ENCODE measurements around the gene NAA25. TPM values are rescaled to one million over a fixed set of nuclear protein-coding genes. Genes with fewer than 3 reads are reported as not detected.
"Not testable (repeated sequence)": the region's sequence is repeated elsewhere in the genome, so short reads cannot be mapped to it uniquely, and the experiment has no call there.

Gene NAA25
- total and polyA plus RNA-seq, 4 donors: 19.6 to 40.5 (median 21.0) TPM

GRCh38 chr12:112066566-112066965, 42.0 kb downstream of the NAA25 start:
- no peak overlapping the region for H3K27ac ChIP-seq (ENCODE audit: low read depth, low read length)
- no peaks in the 10 kb centered on the region for H3K9me3 ChIP-seq (ENCODE audit: control insufficient read depth, insufficient read depth, low read length)
- no peaks in the 10 kb centered on the region for H3K4me1 ChIP-seq (ENCODE audit: control insufficient read depth, insufficient read depth, low read length)
- DNase-seq (ENCODE audit: low read depth in 4 of 6, low spot score in 6 of 6): no peak
- no peak overlapping the region for H3K4me3 ChIP-seq (ENCODE audit: low read depth, low read length)
- H3K36me3 ChIP-seq (ENCODE audit: control insufficient read depth, insufficient read depth, low read length): peaks cover 67% of the 10 kb centered on the region
- WGBS (ENCODE audit: insufficient coverage): 80% methylated on average over 1 of the region's 2 CpGs
- no peaks in the 10 kb centered on the region for H3K27me3 ChIP-seq (ENCODE audit: control insufficient read depth, insufficient read depth, low read length)

GRCh38 chr12:112063273-112063672, 45.3 kb downstream of the NAA25 start:
- H3K27ac ChIP-seq (ENCODE audit: low read depth, low read length): no peak overlapping the region
- H3K36me3 ChIP-seq (ENCODE audit: control insufficient read depth, insufficient read depth, low read length): peaks cover 54% of the 10 kb centered on the region
- WGBS (ENCODE audit: insufficient coverage): no CpG with 5 or more reads among the region's 2 CpGs
- no peaks in the 10 kb centered on the region for H3K9me3 ChIP-seq (ENCODE audit: control insufficient read depth, insufficient read depth, low read length)
- no peak for DNase-seq (ENCODE audit: low read depth in 4 of 6, low spot score in 6 of 6)
- no peaks in the 10 kb centered on the region for H3K4me1 ChIP-seq (ENCODE audit: control insufficient read depth, insufficient read depth, low read length)
- H3K4me3 ChIP-seq (ENCODE audit: low read depth, low read length): no peak overlapping the region
- no peaks in the 10 kb centered on the region for H3K27me3 ChIP-seq (ENCODE audit: control insufficient read depth, insufficient read depth, low read length)

- no peaks in the 10 kb centered on the region for H3K27me3 ChIP-seq (ENCODE audit: control insufficient read depth, insufficient read depth, low read length)
- 89% methylated on average over 1 of the region's 2 CpGs for WGBS (ENCODE audit: insufficient coverage)
- no peaks in the 10 kb centered on the region for H3K9me3 ChIP-seq (ENCODE audit: control insufficient read depth, insufficient read depth, low read length)
- peaks cover 48% of the 10 kb centered on the region for H3K36me3 ChIP-seq (ENCODE audit: control insufficient read depth, insufficient read depth, low read length)
- no peak overlapping the region for H3K27ac ChIP-seq (ENCODE audit: low read depth, low read length)
- no peaks in the 10 kb centered on the region for H3K4me1 ChIP-seq (ENCODE audit: control insufficient read depth, insufficient read depth, low read length)
- H3K4me3 ChIP-seq (ENCODE audit: low read depth, low read length): no peak overlapping the region
- DNase-seq (ENCODE audit: low read depth in 4 of 6, low spot score in 6 of 6): no peak
These were observed 47.4 kb downstream of the NAA25 start for GRCh38 chr12:112061137-112061536.

GRCh38 chr12:112049351-112049750, 59.2 kb downstream of the NAA25 start:
- WGBS (ENCODE audit: insufficient coverage): 95% methylated on average over 13 of the region's 13 CpGs
- Histone ChIP-seq H3K27me3 (ENCODE audit: control insufficient read depth, insufficient read depth, low read length) (no peaks in the 10 kb centered on the region), H3K9me3 (ENCODE audit: control insufficient read depth, insufficient read depth, low read length) (no peaks in the 10 kb centered on the region), H3K27ac (ENCODE audit: low read depth, low read length) (no peak overlapping the region), H3K4me1 (ENCODE audit: control insufficient read depth, insufficient read depth, low read length) (no peaks in the 10 kb centered on the region), H3K4me3 (ENCODE audit: low read depth, low read length) (no peak overlapping the region), H3K36me3 (ENCODE audit: control insufficient read depth, insufficient read depth, low read length) (peaks cover 43% of the 10 kb centered on the region)
- DNase-seq (ENCODE audit: low read depth in 4 of 6, low spot score in 6 of 6): no peak

GRCh38 chr12:112046003-112046402, 62.6 kb downstream of the NAA25 start:
- WGBS (ENCODE audit: insufficient coverage): 100% methylated on average over 2 of the region's 4 CpGs
- Histone ChIP-seq H3K4me3 (ENCODE audit: low read depth, low read length) (no peak overlapping the region), H3K27ac (ENCODE audit: low read depth, low read length) (no peak overlapping the region), H3K27me3 (ENCODE audit: control insufficient read depth, insufficient read depth, low read length) (no peaks in the 10 kb centered on the region), H3K4me1 (ENCODE audit: control insufficient read depth, insufficient read depth, low read length) (no peaks in the 10 kb centered on the region), H3K9me3 (ENCODE audit: control insufficient read depth, insufficient read depth, low read length) (no peaks in the 10 kb centered on the region), H3K36me3 (ENCODE audit: control insufficient read depth, insufficient read depth, low read length) (peaks cover 56% of the 10 kb centered on the region)
- no peak for DNase-seq (ENCODE audit: low read depth in 4 of 6, low spot score in 6 of 6)

GRCh38 chr12:112036614-112037013, 72.0 kb downstream of the NAA25 start:
- not testable (repeated sequence) for DNase-seq (ENCODE audit: low read depth in 4 of 6, low spot score in 6 of 6); H3K9me3 ChIP-seq (ENCODE audit: control insufficient read depth, insufficient read depth, low read length); H3K27ac ChIP-seq (ENCODE audit: low read depth, low read length); H3K4me1 ChIP-seq (ENCODE audit: control insufficient read depth, insufficient read depth, low read length); H3K4me3 ChIP-seq (ENCODE audit: low read depth, low read length); H3K27me3 ChIP-seq (ENCODE audit: control insufficient read depth, insufficient read depth, low read length)
- peaks cover 31% of the 10 kb centered on the region for H3K36me3 ChIP-seq (ENCODE audit: control insufficient read depth, insufficient read depth, low read length)
- WGBS (ENCODE audit: insufficient coverage): 97% methylated on average over 5 of the region's 12 CpGs

DNA sequence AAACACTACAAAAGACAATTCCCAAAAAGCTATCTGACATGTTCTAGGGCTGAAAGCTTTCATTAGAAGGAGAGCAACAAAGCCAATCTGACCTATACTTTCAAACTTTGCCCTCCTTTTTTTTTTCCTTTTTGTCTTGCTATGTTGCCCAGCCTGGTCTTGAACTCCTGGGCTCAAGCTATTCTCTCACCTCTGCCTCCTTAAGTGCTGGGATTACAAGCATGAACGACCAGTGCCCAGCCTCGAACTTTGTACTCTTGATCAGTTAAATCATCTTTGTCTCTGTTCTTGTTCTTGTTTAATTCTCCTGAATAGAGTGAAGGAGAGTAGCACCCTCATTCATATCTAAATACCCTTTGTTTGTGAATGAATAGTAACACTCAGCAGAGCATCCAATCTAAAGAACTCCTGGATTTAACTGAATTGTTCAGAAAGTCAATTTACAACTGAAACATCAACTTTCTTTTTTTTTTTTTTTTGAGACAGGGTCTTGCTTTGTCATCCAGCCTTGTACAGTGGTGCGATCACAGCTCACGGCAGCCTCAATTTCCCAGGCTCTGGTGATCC, 73.3 kb downstream of the NAA25 start:
- Histone ChIP-seq H3K27ac (ENCODE audit: low read depth, low read length) (no peak overlapping the region), H3K4me3 (ENCODE audit: low read depth, low read length) (no peak overlapping the region), H3K36me3 (ENCODE audit: control insufficient read depth, insufficient read depth, low read length) (peaks cover 25% of the 10 kb centered on the region), H3K27me3 (ENCODE audit: control insufficient read depth, insufficient read depth, low read length) (no peaks in the 10 kb centered on the region), H3K4me1 (ENCODE audit: control insufficient read depth, insufficient read depth, low read length) (no peaks in the 10 kb centered on the region), H3K9me3 (ENCODE audit: control insufficient read depth, insufficient read depth, low read length) (no peaks in the 10 kb centered on the region)
- WGBS (ENCODE audit: insufficient coverage): 100% methylated on average over 2 of the region's 4 CpGs
- DNase-seq (ENCODE audit: low read depth in 4 of 6, low spot score in 6 of 6): no peak

GRCh38 chr12:112032292-112032691, 76.3 kb downstream of the NAA25 start:
- Histone ChIP-seq H3K9me3 (ENCODE audit: control insufficient read depth, insufficient read depth, low read length) (no peaks in the 10 kb centered on the region), H3K4me1 (ENCODE audit: control insufficient read depth, insufficient read depth, low read length) (no peaks in the 10 kb centered on the region), H3K27me3 (ENCODE audit: control insufficient read depth, insufficient read depth, low read length) (no peaks in the 10 kb centered on the region), H3K27ac (ENCODE audit: low read depth, low read length) (no peak overlapping the region), H3K4me3 (ENCODE audit: low read depth, low read length) (no peak overlapping the region), H3K36me3 (ENCODE audit: control insufficient read depth, insufficient read depth, low read length) (peaks cover 18% of the 10 kb centered on the region)
- DNase-seq (ENCODE audit: low read depth in 4 of 6, low spot score in 6 of 6): no peak
- WGBS (ENCODE audit: insufficient coverage): 80% methylated on average over 1 of the region's 5 CpGs

- WGBS (ENCODE audit: insufficient coverage): 94% methylated on average over 2 of the region's 2 CpGs
- Histone ChIP-seq H3K4me3 (ENCODE audit: low read depth, low read length) (no peak overlapping the region), H3K27ac (ENCODE audit: low read depth, low read length) (no peak overlapping the region), H3K4me1 (ENCODE audit: control insufficient read depth, insufficient read depth, low read length) (no peaks in the 10 kb centered on the region), H3K27me3 (ENCODE audit: control insufficient read depth, insufficient read depth, low read length) (no peaks in the 10 kb centered on the region), H3K9me3 (ENCODE audit: control insufficient read depth, insufficient read depth, low read length) (no peaks in the 10 kb centered on the region), H3K36me3 (ENCODE audit: control insufficient read depth, insufficient read depth, low read length) (peaks cover 15% of the 10 kb centered on the region)
- no peak for DNase-seq (ENCODE audit: low read depth in 4 of 6, low spot score in 6 of 6)
These were observed 77.1 kb downstream of the NAA25 start for GRCh38 chr12:112031472-112031871.

DNA sequence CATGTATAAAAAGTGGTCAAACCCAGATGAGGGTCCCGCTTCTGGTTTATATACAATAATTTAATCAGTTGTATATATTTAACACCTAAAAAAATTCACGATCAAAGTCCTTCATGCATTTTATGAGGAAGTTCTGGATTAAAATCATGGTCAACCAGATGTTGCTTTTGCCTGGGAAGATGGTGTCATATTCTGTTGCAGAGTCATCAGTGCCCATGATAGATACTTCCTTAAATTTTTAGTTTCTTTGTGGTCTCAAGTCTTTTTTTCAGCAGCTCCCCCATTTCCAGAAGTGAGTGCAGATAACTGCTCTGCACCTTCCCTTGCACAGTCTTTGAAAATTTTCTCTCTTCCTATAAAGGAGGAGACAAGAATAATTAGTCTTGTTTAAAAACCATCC, 79.3 kb downstream of the NAA25 start:
- DNase-seq (ENCODE audit: low read depth in 4 of 6, low spot score in 6 of 6): no peak
- Histone ChIP-seq H3K4me1 (ENCODE audit: control insufficient read depth, insufficient read depth, low read length) (no peaks in the 10 kb centered on the region), H3K9me3 (ENCODE audit: control insufficient read depth, insufficient read depth, low read length) (no peaks in the 10 kb centered on the region), H3K36me3 (ENCODE audit: control insufficient read depth, insufficient read depth, low read length) (peaks cover 13% of the 10 kb centered on the region), H3K27me3 (ENCODE audit: control insufficient read depth, insufficient read depth, low read length) (no peaks in the 10 kb centered on the region), H3K27ac (ENCODE audit: low read depth, low read length) (no peak overlapping the region), H3K4me3 (ENCODE audit: low read depth, low read length) (no peak overlapping the region)
- WGBS (ENCODE audit: insufficient coverage): no CpG with 5 or more reads among the region's 2 CpGs

Data from spinal cord (tissue), 10 donors.